Erythroblast (primary cell): Measurements from ENCODE around the gene PHACTR2.

Source experiments
- GATA1 ChIP-seq: IDR thresholded peaks from 2 replicates; pipeline ENCODE4 v1.6.1; 2011; ENCODE audit warnings: low read depth, mild to moderate bottlenecking, control low read depth, low read length, moderate library complexity
- POLR2A ChIP-seq: IDR thresholded peaks from 2 replicates; pipeline ENCODE4 v1.6.1; 2011; ENCODE audit warnings: mild to moderate bottlenecking, low read length

DNA sequence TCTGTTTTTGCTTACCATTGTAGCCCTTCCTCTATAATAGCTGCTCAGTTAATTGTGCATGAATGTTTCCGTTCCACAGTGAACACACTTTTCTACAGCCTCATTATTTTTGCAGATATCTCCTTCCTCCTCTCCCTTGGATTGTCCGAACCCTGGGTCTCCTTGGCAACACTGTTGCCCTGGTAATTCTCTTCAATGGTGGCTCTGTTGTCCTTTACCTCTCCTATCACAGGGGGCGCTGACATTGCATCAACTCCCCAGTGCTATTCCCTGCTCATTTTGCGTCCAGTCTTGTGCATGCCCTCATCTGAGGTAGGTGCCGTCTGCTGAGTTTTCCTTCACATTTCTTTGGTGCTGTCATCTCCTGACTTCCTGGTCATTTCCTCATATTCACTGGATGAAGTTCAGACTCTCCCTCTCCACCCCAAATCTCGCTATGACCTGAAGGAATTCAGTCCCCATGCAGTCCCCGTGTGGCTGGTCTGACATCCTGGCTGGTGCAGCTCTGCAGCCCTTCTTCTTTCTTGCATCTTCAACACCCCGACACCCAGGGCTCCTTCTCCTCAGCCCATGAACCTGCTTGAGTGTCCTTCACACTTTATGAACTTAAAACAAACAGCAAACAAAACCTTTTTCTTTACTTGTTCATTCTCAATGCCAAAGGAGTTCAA, 21.1 kb downstream of the PHACTR2 start:
- TF ChIP-seq POLR2A (no peak), GATA1 (no peak)
